Posterior vena cava (tissue), 2 donors: Measurements from ENCODE around the gene NUAK2. TPM values are rescaled to one million over a fixed set of nuclear protein-coding genes. Genes with fewer than 3 reads are reported as not detected.

Source experiments
- DNase-seq: peaks from one replicate; pipeline ENCODE4 v3.0.0-alpha.2; 2020; ENCODE audit warnings: low spot score
- intact Hi-C, 2 donors: fragments of 100-400 bp; cut with DNase I; formaldehyde crosslinking; loops; one replicate each; pipeline versions ENCODE4 v1.14.1 to v1.14.2; 2022 to 2023
- total RNA-seq, 2 donors: library from RNA; stranded (reverse); fragmentation: NEBNext Ultra II Directional; extraction: Animal tissue kit (Norgen Biotek cat#: 25700); gene quantifications; one replicate each; pipeline ENCODE4 v1.2.1, GENCODE V29; 2021
- donor health status: DM: yes; HTN: yes; CAD: no.
- donor health status: DM: yes; HTN: yes; CAD: no.

NUAK2 gene
- total RNA-seq, 2 donors from 2014 or later = 1.1 to 1.5 TPM

DNA sequence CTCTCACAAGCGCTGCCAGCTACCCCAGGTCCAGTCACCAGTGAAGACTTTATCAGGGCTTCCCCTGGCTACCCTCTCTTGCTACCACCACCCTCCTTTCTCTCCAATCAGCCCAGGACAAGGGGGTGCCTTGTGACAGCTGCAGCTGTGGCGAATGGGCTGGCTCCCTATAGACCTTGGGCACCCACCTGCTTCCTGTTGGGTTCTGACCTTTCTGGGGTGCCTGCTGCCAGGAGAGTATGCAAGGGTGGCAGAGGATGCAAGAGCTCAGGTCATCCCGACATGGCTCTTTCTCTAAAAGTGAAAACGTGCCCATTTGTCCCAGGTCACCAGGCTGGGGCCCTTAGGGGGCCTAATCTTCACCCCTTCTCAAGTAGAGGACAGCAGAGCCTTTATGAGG, 28.6 kb upstream of the NUAK2 start:
- intact Hi-C loops = loop anchor here (1.0 to 10.0 kb wide), 4 partner anchors 85 to 179 kb away; no protein-coding TSS in a partner anchor
- DNase-seq = peak; percentile 49

GRCh38 chr1:205348554-205349487, 27.3 kb upstream of the NUAK2 start:
- no peak for DNase-seq
- intact Hi-C loops = no loop called here

GRCh38 chr1:205346956-205347574, 25.5 kb upstream of the NUAK2 start:
- no peak for DNase-seq
- intact Hi-C loops = no loop called here

DNA sequence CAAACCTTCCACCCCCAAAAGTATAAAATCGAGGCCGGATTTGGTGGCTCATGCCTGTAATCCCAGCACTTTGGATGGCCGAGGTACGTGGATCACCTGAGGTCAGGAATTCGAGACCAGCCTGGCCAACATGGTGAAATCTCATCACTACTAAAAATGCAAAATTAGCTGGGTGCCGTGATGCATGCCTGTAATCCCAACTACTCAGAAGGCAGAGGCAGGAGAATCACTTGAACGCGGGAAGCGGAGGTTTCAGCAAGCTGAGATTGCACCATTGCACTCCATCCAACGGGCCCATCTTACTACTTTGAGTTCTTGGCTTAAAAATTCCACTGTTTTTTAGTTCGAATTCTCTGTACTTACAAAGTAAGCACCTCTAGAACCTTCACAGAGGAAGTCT, 24.2 kb upstream of the NUAK2 start:
- DNase-seq = no peak
- intact Hi-C loops = no loop called here

DNA sequence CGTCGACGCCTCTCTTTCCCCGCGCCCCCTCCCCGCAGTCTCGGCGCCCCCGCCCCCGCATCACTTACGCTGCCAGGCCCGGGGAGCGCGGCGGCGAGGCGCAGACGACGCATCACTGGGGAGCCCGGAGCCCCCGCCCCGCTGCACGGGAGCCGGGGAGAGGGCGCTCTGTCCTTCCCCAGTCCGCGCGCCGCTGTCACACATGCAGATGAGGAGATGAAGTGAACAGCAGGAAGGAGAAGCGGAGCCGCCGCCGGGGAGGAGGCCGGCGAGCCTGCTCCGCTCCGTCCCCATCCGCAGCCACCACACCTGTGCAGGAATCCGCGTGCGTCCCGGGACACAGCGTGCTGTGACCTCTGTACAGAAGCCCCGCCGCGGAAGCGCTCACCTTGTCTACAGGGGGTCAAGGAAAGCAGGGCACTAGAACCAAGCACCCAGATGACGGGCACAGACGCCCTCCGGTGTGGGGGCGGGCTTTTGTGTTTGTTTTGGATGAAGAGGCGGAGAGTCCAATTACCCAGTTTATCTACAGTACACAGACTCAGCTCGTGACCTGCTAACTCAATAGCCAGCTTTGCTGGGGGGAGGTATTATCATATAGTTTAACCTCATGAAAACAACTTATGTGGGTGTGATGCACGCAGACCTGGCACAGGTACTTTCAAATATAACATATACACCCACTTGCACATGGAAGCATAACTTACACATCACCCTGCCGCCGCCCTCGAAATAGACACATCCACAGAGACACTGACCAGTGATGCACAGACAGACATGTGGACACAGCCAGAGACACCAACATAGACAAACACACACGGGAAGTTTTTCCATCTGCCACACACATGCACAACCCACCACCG, 22.8 kb upstream of the NUAK2 start:
- intact Hi-C loops = no loop called here
- DNase-seq = no peak

GRCh38 chr1:205343431-205344065, 22.0 kb upstream of the NUAK2 start:
- DNase-seq = no peak
- intact Hi-C loops = no loop called here

- intact Hi-C loops = no loop called here
- no peak for DNase-seq
Observed at GRCh38 chr1:205342986-205343385, 21.4 kb upstream of the NUAK2 start.

DNA sequence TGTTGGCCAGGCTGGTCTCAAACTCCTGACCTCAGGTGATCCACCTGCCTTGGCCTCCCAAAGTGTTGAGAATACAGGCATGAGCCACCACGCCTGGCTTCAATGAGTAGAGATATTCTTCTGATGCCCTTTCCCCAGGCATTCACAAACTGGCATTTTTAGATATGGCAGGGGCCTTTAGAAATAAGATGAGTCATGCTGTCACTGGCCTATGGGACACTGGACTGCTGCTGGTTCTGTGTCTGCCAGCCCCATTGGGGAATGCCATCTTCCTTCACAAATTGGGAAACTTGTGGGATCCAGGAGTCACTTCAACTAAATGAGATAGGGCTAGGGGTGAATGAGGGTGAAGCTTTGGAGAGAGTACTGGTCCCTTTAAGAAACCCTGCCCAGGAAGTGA, 19.1 kb upstream of the NUAK2 start:
- intact Hi-C loops = no loop called here
- no peak for DNase-seq

DNA sequence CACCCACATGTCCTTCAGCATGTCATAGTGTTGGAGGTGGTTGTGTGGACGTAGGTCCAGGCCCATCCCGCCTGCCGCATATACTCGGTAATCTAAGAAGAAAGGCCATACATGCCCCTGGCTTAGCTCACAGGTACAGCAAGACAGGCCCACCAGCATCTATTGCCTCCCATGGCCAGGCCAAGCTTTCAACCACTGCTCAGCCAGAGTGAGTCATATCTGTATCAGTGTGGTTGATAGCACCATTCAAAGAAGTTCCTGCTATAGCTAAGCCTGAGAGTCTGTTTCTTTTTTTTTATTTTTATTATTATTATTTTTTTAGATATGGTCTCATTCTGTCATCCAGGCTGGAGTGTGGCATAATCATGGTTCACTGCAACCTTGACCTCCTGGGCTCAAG, 18.2 kb upstream of the NUAK2 start:
- no peak for DNase-seq
- intact Hi-C loops = no loop called here

- intact Hi-C loops = no loop called here
- DNase-seq = peak; percentile 65
Observed at GRCh38 chr1:205339197-205339702, 17.7 kb upstream of the NUAK2 start.

- intact Hi-C loops = no loop called here
- DNase-seq = peak; percentile 17
Observed at GRCh38 chr1:205338011-205338410, 16.5 kb upstream of the NUAK2 start.

DNA sequence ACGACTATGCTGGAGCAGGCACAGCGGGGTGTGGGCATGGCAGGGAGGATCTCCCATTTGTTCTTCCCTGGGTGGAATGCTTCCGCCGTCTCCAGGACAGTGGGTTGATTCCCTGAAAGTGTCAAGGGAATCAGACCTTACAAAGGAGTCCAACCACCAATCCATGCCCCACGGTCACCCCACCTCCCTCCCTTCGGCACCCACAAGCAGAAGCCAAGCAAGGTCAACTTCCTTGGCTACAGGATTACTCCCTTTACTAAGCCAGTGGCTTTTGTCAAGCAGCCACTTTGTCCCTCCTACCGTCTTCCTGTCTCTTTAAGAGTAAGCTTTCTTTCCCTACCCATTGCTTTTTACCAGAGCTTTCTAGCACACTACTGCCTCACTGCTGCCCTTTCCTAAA, 15.9 kb upstream of the NUAK2 start:
- intact Hi-C loops = no loop called here
- DNase-seq = no peak

- intact Hi-C loops = no loop called here
- DNase-seq = no peak
Observed at GRCh38 chr1:205335692-205336091, 14.1 kb upstream of the NUAK2 start.

DNA sequence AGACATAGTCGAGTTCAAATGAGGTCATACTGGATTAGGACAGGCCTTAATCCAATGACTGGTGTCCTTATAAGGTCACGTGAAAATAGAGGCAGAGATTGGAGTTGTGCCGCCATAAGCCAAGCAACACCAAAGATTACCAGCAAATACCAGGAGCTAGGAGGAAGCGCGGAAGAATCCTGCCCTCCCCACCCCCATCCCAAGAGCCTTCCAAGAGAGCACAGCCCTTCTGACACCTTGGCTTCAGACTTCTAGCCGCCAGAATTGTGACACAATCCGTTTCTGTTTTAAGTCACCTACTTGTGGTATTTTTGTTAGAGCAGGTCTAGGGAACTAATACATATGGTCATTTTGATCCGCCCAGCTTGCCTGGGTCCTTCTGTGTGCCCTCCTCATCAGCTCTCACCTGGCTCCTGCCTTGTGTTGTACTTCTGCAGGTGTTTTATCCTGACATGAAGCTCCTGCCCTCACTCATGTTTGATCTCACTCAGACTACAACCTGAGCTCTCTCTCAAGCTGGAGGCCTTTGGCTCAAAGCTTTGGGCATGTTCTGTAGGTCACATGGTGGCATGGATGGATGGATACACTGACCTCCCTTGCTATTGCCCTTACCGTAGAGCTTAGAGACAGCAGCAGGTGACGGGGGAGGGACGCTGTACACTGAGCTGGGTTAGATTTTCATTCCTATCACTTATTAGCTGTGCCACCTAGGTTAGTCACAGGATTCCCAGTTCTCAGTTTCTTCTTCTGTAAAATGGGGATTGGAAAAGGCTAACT, 10.7 kb upstream of the NUAK2 start:
- intact Hi-C loops = no loop called here
- no peak for DNase-seq

GRCh38 chr1:205330150-205330549, 8.6 kb upstream of the NUAK2 start:
- intact Hi-C loops = no loop called here
- no peak for DNase-seq

DNA sequence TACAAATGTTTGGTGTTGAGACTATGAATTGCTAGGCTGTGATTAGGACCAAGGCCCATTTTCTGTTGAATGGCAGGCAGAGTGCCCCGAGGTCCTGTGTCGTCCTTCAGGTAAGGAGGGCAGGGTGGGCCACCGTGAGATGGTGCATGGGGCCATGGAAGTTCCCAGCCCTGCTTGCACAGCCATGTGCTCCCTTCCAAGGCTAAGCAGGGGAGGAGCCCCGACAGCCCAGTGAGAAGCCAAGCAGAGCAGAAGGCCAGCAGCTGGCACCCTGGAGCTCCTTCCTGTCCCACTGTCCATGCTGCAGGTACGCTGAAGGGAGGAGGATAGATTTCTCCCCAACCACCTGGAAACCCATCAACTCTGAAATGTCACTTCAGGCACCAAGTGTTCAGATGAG, 8.2 kb upstream of the NUAK2 start:
- intact Hi-C loops = no loop called here
- no peak for DNase-seq

GRCh38 chr1:205328476-205328875, 6.9 kb upstream of the NUAK2 start:
- intact Hi-C loops = no loop called here
- no peak for DNase-seq

GRCh38 chr1:205326812-205327466, 5.4 kb upstream of the NUAK2 start:
- no peak for DNase-seq
- intact Hi-C loops = no loop called here
